ENCODE results near the gene KIDINS220.

The KIDINS220 gene

DNA sequence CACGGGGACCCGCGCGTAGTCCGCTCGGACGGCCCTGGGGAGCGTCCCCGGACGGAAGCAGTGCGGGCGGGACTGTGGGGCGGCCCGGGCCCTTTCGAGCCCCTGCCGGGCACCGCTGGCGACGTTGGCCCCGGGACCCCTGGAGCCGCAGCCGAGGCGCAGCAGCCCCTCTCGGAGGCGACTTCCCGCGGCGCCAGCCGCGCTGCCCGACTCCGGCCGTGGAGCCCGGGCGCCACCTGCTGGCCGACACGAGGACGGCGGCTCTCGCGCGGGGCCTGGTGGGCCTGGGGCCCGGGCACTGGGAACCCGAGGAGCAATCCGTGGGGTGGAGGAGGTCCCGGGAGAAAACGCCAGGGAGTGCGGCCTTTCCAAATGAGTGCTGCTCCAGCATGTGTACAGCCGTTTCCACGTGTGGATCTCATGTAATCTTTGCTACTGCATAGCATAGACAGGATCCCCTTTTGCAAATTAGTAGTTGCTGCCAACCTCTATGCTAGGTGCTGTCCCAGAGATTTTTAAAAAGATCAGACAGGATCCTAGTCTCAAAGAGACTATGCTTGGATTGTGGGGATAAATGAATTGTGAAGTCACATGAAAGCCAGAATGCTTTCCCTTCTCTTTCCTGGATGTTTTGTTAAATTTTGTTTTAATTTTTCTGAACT, 151.6 kb downstream of the KIDINS220 start:
- DNase-seq, result peak; percentile 90

DNA sequence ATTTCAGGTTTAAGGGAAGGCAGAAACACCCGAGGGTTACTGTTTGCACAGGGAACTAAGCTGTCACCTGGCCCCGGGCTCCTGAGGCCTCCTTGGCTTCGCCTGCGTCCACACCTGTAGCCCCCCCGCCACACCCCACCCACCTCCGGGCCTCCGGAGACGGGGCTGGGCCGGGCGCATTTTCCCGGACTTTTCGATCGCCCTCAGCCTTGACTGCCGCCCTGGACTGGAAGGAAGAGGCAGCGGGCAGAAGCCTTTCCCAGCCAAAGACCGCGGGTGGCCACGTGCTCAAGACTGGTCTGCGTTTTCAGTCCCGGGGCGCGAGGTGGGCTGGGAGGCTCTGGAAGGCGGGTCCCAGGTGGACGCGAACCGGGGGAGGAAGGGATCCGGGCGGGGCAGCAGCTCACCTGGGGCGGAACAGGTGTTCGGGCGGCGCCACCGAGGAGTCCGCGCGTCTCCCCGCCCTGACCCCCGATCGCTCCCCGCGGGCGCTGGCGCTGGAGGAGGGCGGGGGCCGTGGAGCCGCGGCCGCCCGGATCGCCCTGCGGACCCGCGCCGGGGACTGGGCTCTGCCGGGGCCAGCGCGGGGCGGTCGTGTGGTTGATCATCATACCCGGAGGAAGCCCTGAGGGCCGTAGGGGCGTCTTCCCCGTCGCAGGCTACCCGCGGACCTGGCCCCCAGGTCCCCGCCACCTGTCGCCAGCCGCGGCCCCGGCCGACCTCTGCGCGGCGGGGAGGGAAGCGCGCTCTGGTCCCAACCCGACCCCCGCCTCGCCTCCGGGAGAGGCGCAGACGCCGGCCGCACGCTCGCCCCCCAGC, 152.3 kb downstream of the KIDINS220 start:
- DNase-seq, result peak; percentile 63

DNA sequence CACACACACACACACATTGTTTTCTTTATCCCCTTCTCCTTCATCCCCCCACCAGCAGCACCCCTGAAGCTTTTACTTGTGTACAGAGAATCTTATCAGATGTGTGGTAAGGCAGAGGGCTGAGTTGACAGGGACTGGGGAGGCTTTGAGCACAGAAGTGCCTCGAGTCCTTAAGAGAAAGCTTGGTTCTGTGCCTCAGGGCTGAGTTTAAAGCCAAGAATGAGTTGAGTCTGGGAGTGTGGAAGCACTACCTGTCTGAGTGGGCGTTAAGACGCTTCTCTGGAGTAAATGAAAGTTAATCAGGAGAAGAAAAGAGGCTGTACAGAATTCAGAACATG, 152.9 kb downstream of the KIDINS220 start:
- DNase-seq, result no peak

- DNase-seq, result no peak
These were observed 154.4 kb downstream of the KIDINS220 start for GRCh38 chr2:8682719-8683667.

DNA sequence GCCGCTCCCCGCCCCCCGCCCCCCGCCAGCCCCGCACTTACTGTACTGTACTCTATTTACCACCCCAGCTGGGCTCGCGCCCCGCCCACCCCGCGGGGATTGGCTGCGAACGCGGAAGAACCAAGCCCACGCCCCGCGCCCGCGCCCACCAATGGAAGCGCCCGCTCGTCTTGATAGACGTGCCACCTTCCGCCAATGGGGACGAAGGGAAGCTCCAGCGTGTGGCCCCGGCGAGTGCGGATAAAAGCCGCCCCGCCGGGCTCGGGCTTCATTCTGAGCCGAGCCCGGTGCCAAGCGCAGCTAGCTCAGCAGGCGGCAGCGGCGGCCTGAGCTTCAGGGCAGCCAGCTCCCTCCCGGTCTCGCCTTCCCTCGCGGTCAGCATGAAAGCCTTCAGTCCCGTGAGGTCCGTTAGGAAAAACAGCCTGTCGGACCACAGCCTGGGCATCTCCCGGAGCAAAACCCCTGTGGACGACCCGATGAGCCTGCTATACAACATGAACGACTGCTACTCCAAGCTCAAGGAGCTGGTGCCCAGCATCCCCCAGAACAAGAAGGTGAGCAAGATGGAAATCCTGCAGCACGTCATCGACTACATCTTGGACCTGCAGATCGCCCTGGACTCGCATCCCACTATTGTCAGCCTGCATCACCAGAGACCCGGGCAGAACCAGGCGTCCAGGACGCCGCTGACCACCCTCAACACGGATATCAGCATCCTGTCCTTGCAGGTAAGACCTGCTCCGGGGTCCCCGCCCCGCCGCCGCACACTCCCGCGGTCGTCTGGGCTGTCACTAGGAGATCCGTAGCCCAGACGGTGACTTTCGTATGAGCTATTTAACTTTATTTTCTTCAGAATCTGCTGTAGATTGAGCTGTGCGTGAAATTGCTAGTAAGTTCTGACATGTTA, 155.4 kb downstream of the KIDINS220 start, which contains the start of gene ID2:
Gene ID2, plus strand, starts transcription at position 271 of the 907 bp plus-strand sequence. Its CDS starts 110 bp downstream, at position 381.
- peak; percentile 98 for DNase-seq

DNA sequence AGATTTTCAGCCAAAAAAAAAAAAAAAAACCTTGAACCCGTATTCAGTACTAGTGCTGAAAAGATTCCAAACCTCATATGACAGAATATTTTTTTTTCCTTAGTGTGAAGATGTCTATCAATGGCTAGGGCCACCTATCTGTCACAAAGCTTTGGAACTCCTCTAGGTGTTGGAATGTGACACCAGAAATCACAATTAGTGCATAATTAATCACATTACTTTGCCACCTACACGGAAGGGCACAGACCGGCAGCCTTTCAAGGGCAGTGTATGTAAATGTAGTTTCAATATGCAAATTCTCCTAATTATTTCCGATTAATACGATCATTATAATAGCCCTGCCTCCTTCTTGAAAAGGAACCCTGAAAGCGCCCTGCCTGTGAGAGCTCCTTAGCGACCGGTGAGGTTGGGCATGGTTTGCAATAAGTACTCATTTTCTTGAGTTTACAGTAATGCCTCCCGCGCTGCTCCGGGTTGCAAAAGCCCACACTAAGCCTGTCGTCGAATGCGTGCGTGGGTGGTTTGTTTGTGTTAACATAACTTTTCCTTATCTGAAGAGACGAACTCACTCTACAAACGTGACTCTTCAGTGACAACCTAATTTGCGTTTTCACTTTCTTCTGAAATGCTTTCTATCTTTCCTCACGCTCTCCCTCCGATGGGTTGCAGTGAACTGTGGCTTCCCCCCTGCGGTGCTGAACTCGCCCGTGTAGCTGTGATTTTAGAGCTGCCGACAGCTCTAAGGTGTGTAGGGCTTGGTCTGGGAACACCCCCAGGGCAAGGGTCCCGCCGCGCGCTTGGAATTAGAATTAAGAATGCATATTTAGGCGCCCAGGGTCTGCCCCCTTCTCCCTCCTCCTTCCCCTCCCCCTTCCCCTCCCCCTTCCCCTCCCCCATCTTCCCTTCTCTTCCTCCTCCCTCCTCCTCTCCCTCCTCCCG, 156.3 kb downstream of the KIDINS220 start:
- no peak for DNase-seq

DNA sequence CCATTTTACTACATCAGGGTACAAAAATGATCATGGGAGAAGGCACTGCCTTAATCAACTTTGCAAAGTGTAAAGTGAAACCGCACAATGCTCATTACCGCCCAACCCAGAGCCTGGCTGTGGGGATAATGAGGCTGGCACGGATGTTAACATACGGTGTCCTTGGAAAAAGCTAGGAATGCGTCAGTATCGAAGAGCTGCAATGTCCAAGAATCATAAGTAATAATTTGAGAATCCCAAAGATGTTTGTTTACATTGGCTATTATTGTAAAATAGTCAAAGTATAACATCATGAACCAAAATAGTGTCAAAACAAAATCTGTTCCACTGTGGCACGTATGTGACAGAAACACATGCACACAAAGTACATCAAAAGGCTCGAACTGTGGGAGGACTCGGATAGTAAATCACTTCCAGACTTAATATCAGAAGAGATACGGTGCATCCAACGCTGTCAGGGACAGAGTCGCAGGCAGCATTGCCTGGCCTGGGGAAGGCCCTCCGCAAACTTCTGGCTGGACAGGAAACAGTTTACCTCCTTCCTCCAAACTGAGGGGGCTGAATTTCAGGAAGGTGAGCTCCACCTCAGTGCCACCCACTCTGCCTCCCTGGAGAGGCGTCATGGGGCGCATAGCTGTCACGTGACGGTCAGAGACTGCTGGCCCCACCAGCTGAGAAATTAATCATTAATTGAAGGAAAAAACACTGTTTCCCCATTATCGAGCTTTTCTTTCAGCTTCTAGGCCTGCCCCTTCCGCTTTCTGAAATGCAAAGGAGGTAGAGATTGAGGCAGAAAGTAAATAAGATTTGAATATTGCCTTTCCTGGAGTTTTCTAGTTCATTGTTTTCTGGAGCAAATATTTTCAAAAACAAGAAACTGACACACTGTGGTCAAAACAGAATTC, 157.3 kb downstream of the KIDINS220 start:
- DNase-seq, result no peak

GRCh38 chr2:8679567-8679826, 157.9 kb downstream of the KIDINS220 start:
- DNase-seq, result no peak
